ENCODE measurements around the gene MARCHF3. TPM values are rescaled to one million over a fixed set of nuclear protein-coding genes. Genes with fewer than 3 reads are reported as not detected.

MARCHF3 gene
- total RNA-seq, 2 experiments from 2014 or later = 5.7 to 8.1 TPM

Other genes with a start within 250 kb of the MARCHF3 start
- 10 to 100 TPM in 1 of 2 experiments, 1 to 10 TPM in 1; 8.2 to 10.9 TPM for gene C5orf63, start 42.9 kb upstream of the MARCHF3 start, total RNA-seq

Measured in activated naive CD8-positive, alpha-beta T cell treated with anti-CD3 and anti-CD28 coated beads for 36 hours (primary cell).